Occipital lobe (tissue), 2 donors: Measurements from ENCODE around the gene C10orf105. TPM values are rescaled to one million over a fixed set of nuclear protein-coding genes. Genes with fewer than 3 reads are reported as not detected.

Source experiments
- DNase-seq: peaks from one replicate; lab custom pipeline; 2025; lab: John Stamatoyannopoulos, UW
- total RNA-seq: library from RNA; depleted of rRNA; stranded (reverse); fragments of >200 nt; gene quantifications from one replicate; pipeline ENCODE4 v1.2.3, GENCODE V29; 2014

The C10orf105 gene
- total RNA-seq, 1 donor from 2014 or later, result under 0.01 TPM

- DNase-seq, result no peak
These were observed 41.3 kb downstream of the C10orf105 start for GRCh38 chr10:71678057-71678805.

DNA sequence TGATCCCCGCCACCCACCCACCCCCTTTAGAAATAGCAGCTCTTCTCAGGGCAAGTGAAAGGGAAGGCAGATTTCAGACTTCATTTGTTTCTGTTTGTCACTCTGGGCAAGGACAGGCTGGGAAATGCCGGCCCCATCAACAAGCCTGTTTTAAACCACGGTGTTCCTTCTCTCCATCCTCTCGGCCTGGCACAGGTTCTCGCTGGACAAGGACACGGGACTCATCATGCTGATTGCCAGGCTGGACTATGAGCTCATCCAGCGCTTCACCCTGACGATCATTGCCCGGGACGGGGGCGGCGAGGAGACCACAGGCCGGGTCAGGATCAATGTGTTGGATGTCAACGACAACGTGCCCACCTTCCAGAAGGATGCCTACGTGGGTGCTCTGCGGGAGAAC, 42.3 kb downstream of the C10orf105 start:
- DNase-seq, result no peak

DNA sequence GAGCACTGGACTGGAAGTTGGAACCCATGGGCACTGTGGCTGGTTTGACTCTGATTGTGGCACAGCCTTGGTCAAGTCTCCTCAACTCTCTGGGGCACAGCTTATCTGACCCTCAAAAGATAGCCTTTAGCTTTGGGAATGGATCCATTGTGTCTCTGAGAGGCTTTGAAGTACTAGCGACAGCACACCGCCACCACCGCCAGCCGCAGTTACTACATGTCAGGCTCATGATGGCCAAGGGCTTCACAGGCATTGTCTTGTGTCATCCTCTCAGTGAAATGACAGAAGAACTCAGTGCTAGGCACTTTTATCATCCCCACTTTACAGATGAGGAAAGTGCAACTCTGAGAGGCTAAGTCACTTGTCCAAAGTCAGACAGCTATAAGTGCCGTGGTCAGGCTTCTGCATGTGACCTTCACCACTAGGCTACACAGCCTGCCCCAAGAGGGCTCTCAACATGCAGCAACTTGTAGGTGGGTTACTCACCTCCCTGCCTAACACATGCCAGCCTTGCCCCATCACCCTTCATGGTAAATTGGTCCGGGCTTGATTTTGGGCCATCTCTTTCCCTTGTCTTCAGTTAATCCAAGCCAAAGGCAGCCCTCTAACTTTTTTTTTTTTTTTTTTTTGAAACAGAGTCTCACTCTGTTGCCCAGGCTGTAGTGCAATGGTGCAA, 44.1 kb downstream of the C10orf105 start:
- DNase-seq, result no peak

DNA sequence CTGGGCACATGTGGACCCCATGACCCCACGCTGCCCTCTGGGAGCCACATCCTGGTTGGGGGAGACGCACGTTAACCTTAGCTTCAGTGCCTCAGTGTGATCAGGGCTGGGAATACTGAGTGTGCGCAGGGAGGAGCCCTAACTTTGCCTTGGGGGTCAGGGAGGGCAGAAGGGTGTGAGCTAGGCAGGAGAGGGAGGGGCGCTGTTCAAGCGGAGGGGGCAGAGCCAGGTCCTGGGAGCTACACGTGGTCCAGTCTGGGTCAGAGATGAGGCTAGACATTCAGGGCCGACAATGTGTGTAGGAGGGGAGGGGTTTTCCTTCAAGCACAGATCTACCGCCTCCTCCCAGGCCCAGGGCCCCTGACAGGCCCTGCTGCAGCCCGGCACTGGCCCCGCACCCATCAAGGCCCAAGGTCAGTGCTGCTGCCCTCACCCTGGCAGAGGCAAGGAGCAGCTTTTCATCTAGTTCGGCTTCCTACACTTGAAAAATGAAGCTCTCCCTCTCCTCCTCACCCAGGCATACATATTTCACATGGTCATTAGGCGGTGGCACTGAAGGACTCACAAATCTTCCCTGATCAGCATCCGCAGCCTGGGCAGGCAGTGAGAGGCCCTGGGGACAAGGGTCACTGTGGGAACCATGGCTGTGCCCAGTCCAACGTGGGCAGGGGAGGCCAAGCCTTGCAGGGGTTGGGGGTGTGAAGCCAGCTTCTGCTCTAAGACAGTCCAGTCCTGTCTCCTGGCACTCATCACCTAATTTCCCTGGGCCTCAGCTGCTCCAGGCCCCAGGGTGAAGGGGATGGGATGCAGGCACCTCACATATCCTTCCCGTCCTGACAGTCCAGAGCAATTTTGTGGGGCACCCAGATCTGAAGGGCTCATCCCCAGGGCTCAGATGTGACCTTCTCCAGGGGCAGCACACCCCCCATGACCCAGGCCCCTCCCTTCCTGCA, 47.3 kb downstream of the C10orf105 start:
- DNase-seq, result no peak

DNA sequence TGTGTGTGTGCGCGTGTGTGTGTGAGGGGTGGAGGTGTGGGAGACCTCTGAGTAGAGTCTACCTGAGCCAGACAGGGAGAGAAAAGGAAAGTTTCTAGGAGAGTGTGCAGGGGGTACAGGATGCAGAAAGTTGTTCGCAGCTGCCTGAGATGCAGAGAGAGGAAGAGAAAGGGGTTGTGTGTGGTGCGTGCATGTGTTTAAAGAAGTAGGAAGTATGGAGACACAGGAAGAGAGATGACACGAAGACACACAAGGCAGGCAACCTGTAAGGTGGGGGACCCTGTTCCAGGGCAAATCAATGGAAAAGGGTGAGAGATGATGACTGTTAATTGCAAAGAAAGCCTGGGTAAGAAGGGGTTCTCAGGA, 52.2 kb downstream of the C10orf105 start:
- no peak for DNase-seq

DNA sequence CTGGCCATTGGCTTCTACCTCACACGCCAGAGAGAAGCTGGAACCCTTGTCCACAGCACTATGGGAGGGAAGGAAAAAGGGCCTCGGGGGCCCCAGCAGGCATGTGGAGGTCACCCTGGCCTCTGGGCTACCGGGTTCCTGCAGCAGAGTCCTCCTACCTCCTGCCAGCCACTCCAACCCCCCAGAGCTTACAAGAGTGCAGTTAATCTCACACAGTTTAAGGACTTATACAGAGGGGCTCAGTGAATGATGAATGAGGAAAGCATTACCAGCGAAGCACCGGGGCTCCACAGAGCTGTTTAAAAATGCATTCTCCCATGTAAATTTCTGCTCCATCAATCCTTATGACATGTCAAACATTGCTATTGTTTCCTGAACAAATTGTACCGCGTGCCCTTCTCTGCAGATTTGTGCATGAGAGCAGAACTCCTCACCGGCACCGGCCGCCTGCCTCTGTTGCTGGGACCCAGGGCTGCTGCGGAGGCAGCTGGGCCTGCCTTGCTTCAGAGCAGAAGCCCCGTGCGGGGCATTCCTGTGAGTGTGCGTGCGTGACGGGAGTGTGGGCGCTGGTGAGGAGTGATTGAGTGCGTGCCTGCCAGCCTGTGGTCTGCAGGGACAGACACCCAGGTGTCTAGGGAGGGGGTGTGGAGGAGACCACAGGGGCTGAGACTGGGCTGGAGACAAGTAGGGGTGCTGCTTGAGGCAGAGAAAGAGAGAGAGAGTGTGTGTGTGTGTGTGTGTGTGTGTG, 52.8 kb downstream of the C10orf105 start:
- DNase-seq, result no peak

- DNase-seq, result no peak
These were observed 54.1 kb downstream of the C10orf105 start for GRCh38 chr10:71665456-71665855.

DNA sequence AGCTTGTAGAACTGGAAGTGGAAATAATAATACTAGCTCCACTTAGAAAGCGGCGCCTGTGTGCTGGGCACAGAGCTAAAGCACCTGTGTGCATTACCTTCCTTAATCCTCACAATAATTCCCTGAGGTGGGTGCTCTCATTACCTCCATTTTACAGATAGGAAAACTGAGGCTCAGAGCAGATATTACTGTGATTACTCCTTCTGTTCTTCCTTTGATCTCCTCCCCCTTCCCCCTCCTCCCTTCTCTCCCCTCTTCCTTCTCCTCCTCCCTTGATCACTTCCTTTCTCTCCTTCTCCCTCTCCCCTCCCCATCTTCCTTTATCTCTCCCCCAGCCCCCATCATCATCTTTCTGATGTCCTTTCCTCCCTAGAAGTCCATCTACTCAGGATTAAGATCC, 55.0 kb downstream of the C10orf105 start:
- DNase-seq, result no peak

GRCh38 chr10:71663311-71663710, 56.3 kb downstream of the C10orf105 start:
- no peak for DNase-seq

DNA sequence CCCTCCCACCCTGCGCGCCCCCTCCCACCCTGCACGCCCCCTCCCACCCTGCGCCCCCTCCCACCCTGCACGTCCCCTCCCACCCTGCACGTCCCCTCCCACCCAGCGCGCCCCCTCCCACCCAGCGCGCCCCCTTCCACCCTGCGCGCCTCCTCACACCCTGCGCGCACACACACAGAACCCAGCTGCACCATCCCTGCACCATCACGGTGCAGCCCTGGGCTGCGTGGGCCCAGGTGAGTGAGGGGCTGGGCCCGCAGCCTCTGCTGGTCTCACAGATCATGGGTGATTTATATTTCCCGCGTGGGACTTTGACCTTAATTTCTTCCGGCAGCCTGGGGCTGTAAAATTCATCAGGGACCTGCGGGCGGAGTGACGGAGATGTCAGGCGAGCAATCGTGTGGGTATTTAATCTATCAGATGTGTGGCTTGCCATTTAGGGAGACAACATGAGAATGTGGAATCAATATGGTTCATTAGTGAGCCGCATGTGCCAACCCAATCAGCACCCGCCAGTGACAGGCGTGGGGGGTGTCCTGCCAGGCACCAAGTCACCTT, 57.7 kb downstream of the C10orf105 start:
- no peak for DNase-seq

Other genes with a start within 250 kb of the C10orf105 start
- 8.1 TPM for gene VSIR, start 53.7 kb upstream of the C10orf105 start, total RNA-seq
- gene PSAP, start 131.5 kb upstream of the C10orf105 start, total RNA-seq, result 385 TPM
- 7.2 TPM for gene CHST3, start 244.6 kb upstream of the C10orf105 start, total RNA-seq